GM19452 (cell line): ENCODE data around the gene ARID1B.

ENCODE experiments used
- ATAC-seq: cut with Tn5 transposase; IDR thresholded peaks from one replicate; pipeline ENCODE4 v1.9.1; 2021; ENCODE audit not compliant: unreplicated experiment

ARID1B gene

GRCh38 chr6:156773935-156774852 is 3.0 kb upstream of the ARID1B start:
- ATAC-seq = no peak

- ATAC-seq = no peak
These were observed 2.2 kb upstream of the ARID1B start for GRCh38 chr6:156774863-156775405.

GRCh38 chr6:156775717-156776116 is 1.5 kb upstream of the ARID1B start:
- ATAC-seq = no peak

- no peak for ATAC-seq
These were observed 723 bp upstream of the ARID1B start for GRCh38 chr6:156776470-156776839.

- peak; percentile 2 for ATAC-seq
These were observed 637 bp downstream of the ARID1B start for GRCh38 chr6:156777577-156778453.

GRCh38 chr6:156778454-156779205 is 1.5 kb downstream of the ARID1B start:
- ATAC-seq = no peak

- ATAC-seq = no peak
These were observed 2.3 kb downstream of the ARID1B start for GRCh38 chr6:156779206-156780094.

- ATAC-seq = peak; percentile 48
These were observed 3.0 kb downstream of the ARID1B start for GRCh38 chr6:156780102-156780641.

- ATAC-seq = no peak
These were observed 4.0 kb downstream of the ARID1B start for GRCh38 chr6:156780962-156781853.

- ATAC-seq = no peak
These were observed 4.9 kb downstream of the ARID1B start for GRCh38 chr6:156781861-156782631.

- ATAC-seq = no peak
These were observed 5.6 kb downstream of the ARID1B start for GRCh38 chr6:156782691-156783320.

GRCh38 chr6:156783958-156784357 is 6.8 kb downstream of the ARID1B start:
- ATAC-seq = no peak

GRCh38 chr6:156786652-156787051 is 9.5 kb downstream of the ARID1B start:
- ATAC-seq = no peak

- ATAC-seq = no peak
These were observed 10.7 kb downstream of the ARID1B start for GRCh38 chr6:156787569-156788492.

- ATAC-seq = no peak
These were observed 12.1 kb downstream of the ARID1B start for GRCh38 chr6:156789081-156789943.
